ENCODE measurements around the gene PRXL2A. TPM values are rescaled to one million over a fixed set of nuclear protein-coding genes. Genes with fewer than 3 reads are reported as not detected.
"Not testable (repeated sequence)": the region's sequence is repeated elsewhere in the genome, so short reads cannot be mapped to it uniquely, and the experiment has no call there.

The PRXL2A gene
- total RNA-seq (52.9 TPM), polyA plus RNA-seq (59.1 TPM)

- Histone ChIP-seq H3K36me3 (ENCODE audit: insufficient read depth) (no peaks in the 10 kb centered on the region), H3K4me1 (ENCODE audit: insufficient read depth) (peaks cover 1% of the 10 kb centered on the region), H3K27ac (ENCODE audit: low read depth) (peak within 1 kb of the TSS; percentile 75), H3K4me3 (ENCODE audit: low read depth, low read length) (peak within 1 kb of the TSS; percentile 67)
- WGBS: 2% methylated on average over 96 of the region's 96 CpGs
- no peak for DNase-seq (ENCODE audit: extremely low spot score)
These were observed at the start of gene PRXL2A for GRCh38 chr10:80408242-80409101. TSS of gene PRXL2A (plus strand) at chr10:80408551. CDS start at chr10:80420468, 11,917 bp downstream.

- H3K4me1 ChIP-seq (ENCODE audit: insufficient read depth); H3K36me3 ChIP-seq (ENCODE audit: insufficient read depth); DNase-seq (ENCODE audit: extremely low spot score); H3K27ac ChIP-seq (ENCODE audit: low read depth); H3K4me3 ChIP-seq (ENCODE audit: low read depth, low read length): not testable (repeated sequence)
- 36% methylated on average over 2 of the region's 2 CpGs for WGBS
These were observed 49.4 kb upstream of the PRXL2A start for GRCh38 chr10:80358925-80359324.

- DNase-seq (ENCODE audit: extremely low spot score): no peak
- WGBS: 96% methylated on average over 22 of the region's 22 CpGs
- H3K27ac ChIP-seq (ENCODE audit: low read depth): no peak overlapping the region
These were observed 48.7 kb upstream of the PRXL2A start for GRCh38 chr10:80359644-80360043.

DNA sequence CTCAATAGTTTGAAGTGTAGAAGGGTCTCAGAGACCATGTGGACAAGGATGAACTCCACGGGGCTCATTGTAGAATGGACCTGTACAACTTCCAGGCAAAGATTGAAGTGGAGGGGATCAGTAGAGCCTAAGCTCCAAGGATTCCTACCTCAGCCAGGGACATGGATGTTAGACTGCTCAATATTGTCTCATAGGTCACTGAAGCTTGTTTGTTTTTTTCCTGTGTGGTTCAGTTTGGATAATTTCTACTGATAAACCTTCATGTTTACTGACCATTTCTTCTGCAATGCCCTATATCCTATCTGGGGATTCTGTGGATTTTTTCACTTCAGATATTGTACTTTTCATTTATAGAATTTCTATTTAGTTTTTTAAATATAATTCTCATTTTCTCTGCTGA, 42.8 kb upstream of the PRXL2A start:
- Histone ChIP-seq H3K4me1 (ENCODE audit: insufficient read depth) (no peaks in the 10 kb centered on the region), H3K27ac (ENCODE audit: low read depth) (no peak overlapping the region), H3K4me3 (ENCODE audit: low read depth, low read length) (no peak overlapping the region), H3K36me3 (ENCODE audit: insufficient read depth) (no peaks in the 10 kb centered on the region)
- 0% methylated on average over 1 of the region's 1 CpG for WGBS
- no peak for DNase-seq (ENCODE audit: extremely low spot score)

More at GRCh38 chr10:80359644-80360043, 48.7 kb upstream of the PRXL2A start:
- no peaks in the 10 kb centered on the region for H3K36me3 ChIP-seq (ENCODE audit: insufficient read depth)
- no peaks in the 10 kb centered on the region for H3K4me1 ChIP-seq (ENCODE audit: insufficient read depth)
- H3K4me3 ChIP-seq (ENCODE audit: low read depth, low read length): no peak overlapping the region

DNA sequence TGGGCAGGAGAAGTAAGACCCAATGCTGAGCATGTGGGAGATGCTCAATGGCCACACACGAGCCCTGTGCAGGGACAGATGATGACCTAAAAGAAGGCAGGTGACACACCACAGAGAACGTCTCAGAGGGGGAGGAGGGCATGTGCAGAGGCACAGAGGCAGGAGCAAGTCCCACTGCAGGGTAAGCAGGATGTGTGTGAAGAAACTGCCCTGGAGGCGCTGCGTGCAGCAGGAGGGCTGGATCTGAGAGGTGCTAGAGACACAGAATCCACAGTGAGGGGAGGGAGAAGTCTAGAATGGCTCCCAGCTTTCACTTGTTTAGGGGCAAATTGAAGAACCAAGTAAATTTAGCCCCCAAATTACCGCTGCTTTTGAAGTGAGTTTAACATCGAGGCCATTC, 36.9 kb upstream of the PRXL2A start:
- H3K4me1 ChIP-seq (ENCODE audit: insufficient read depth): no peaks in the 10 kb centered on the region
- no peak for DNase-seq (ENCODE audit: extremely low spot score)
- no peaks in the 10 kb centered on the region for H3K36me3 ChIP-seq (ENCODE audit: insufficient read depth)
- no peak overlapping the region for H3K4me3 ChIP-seq (ENCODE audit: low read depth, low read length)
- H3K27ac ChIP-seq (ENCODE audit: low read depth): no peak overlapping the region
- WGBS: 68% methylated on average over 6 of the region's 6 CpGs

DNA sequence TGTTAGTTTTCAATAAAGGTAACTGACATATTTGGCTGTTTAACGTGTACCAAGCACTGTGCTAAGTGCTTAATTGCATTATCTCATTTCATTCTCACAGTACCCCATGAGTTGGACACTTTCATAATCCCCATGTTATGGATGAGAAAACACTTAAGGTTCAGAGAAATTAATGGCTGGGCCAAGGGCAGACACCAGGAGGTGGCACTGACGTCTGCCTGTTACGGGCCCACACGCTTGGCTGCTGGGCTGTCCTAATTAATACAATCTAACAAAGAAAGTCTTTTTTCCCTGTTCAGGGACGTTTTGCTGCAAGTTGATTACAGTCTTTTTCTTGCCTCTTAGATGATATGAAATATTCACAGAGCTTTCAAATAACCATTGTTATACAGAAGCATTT, 35.7 kb upstream of the PRXL2A start:
- 82% methylated on average over 5 of the region's 5 CpGs for WGBS
- DNase-seq (ENCODE audit: extremely low spot score): no peak
- H3K4me3 ChIP-seq (ENCODE audit: low read depth, low read length): no peak overlapping the region
- H3K36me3 ChIP-seq (ENCODE audit: insufficient read depth): no peaks in the 10 kb centered on the region
- H3K4me1 ChIP-seq (ENCODE audit: insufficient read depth): no peaks in the 10 kb centered on the region
- no peak overlapping the region for H3K27ac ChIP-seq (ENCODE audit: low read depth)

GRCh38 chr10:80373502-80373901, 34.8 kb upstream of the PRXL2A start:
- Histone ChIP-seq H3K4me3 (ENCODE audit: low read depth, low read length) (no peak overlapping the region), H3K27ac (ENCODE audit: low read depth) (no peak overlapping the region), H3K36me3 (ENCODE audit: insufficient read depth) (no peaks in the 10 kb centered on the region), H3K4me1 (ENCODE audit: insufficient read depth) (no peaks in the 10 kb centered on the region)
- WGBS: 77% methylated on average over 2 of the region's 2 CpGs
- DNase-seq (ENCODE audit: extremely low spot score): no peak

DNA sequence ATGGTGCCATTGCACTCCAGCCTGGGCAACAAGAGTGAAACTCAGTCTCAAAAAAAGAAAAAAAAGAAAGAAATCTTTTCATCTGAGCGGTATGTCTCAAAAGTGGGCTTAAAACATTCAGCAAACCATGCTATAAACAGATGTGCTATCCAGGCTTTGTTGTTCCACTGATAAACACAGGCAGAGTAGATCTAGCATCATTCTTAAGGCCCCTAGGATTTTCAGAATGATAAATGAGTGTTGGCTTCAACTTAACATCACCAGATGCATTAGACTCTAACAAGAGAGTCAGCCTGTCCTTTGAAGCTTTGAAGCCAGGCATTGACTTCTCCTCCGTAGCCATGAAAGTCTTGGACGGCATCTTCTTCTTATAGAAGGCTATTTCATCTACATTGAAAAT, 28.6 kb upstream of the PRXL2A start:
- DNase-seq (ENCODE audit: extremely low spot score): no peak
- Histone ChIP-seq H3K4me1 (ENCODE audit: insufficient read depth) (no peaks in the 10 kb centered on the region), H3K36me3 (ENCODE audit: insufficient read depth) (no peaks in the 10 kb centered on the region), H3K4me3 (ENCODE audit: low read depth, low read length) (no peak overlapping the region), H3K27ac (ENCODE audit: low read depth) (no peak overlapping the region)
- 28% methylated on average over 3 of the region's 3 CpGs for WGBS

GRCh38 chr10:80380185-80380584, 28.2 kb upstream of the PRXL2A start:
- DNase-seq (ENCODE audit: extremely low spot score): no peak
- no peak overlapping the region for H3K4me3 ChIP-seq (ENCODE audit: low read depth, low read length)
- no peaks in the 10 kb centered on the region for H3K4me1 ChIP-seq (ENCODE audit: insufficient read depth)
- H3K36me3 ChIP-seq (ENCODE audit: insufficient read depth): no peaks in the 10 kb centered on the region
- H3K27ac ChIP-seq (ENCODE audit: low read depth): no peak overlapping the region
- WGBS: 46% methylated on average over 4 of the region's 4 CpGs

DNA sequence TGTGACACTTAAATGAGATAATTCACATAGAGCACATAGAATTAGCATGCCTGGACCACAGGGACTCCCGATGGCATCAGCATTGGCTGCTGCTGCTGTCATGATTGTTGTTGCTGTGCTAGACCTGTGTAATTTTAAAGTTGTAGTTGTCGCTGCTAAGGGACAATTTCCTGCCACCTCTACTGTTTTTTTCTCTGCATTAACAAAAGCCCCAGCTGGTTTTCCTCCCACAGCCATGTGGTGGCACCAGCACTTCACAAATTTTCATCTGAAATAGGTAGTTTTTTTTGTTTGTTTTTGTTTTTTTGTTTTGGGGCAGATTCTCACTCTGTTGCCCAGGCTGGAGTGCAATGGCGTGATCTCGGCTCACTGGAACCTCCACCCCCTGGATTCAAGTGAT, 25.4 kb upstream of the PRXL2A start:
- no peaks in the 10 kb centered on the region for H3K36me3 ChIP-seq (ENCODE audit: insufficient read depth)
- no peak for DNase-seq (ENCODE audit: extremely low spot score)
- no peaks in the 10 kb centered on the region for H3K4me1 ChIP-seq (ENCODE audit: insufficient read depth)
- H3K27ac ChIP-seq (ENCODE audit: low read depth): no peak overlapping the region
- no peak overlapping the region for H3K4me3 ChIP-seq (ENCODE audit: low read depth, low read length)
- 25% methylated on average over 4 of the region's 4 CpGs for WGBS

DNA sequence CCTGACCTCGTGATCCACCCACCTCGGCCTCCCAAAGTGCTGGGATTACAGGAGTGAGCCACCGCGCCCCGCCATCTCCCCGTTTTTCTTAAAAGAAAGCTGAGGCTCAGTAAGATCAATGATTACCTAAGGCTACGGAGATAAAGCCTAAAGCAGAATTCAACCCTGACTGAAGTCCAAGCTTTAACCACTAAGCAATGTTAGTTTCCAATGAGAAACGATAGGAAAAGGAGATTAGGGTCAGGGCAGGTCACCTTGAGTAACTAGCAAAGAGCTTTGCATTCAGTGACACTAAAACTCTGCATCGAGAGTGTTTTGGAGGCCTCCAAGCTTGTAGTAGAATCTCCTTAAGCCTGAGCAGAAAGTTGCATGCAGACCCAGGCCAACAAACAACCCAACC, 17.6 kb upstream of the PRXL2A start:
- no peaks in the 10 kb centered on the region for H3K4me1 ChIP-seq (ENCODE audit: insufficient read depth)
- no peak overlapping the region for H3K4me3 ChIP-seq (ENCODE audit: low read depth, low read length)
- DNase-seq (ENCODE audit: extremely low spot score): no peak
- no peaks in the 10 kb centered on the region for H3K36me3 ChIP-seq (ENCODE audit: insufficient read depth)
- WGBS: 83% methylated on average over 9 of the region's 9 CpGs
- no peak overlapping the region for H3K27ac ChIP-seq (ENCODE audit: low read depth)

GRCh38 chr10:80392250-80392649, 16.1 kb upstream of the PRXL2A start:
- H3K4me1 ChIP-seq (ENCODE audit: insufficient read depth): no peaks in the 10 kb centered on the region
- no peaks in the 10 kb centered on the region for H3K36me3 ChIP-seq (ENCODE audit: insufficient read depth)
- WGBS: 87% methylated on average over 6 of the region's 6 CpGs
- H3K4me3 ChIP-seq (ENCODE audit: low read depth, low read length): no peak overlapping the region
- DNase-seq (ENCODE audit: extremely low spot score): no peak
- no peak overlapping the region for H3K27ac ChIP-seq (ENCODE audit: low read depth)

DNA sequence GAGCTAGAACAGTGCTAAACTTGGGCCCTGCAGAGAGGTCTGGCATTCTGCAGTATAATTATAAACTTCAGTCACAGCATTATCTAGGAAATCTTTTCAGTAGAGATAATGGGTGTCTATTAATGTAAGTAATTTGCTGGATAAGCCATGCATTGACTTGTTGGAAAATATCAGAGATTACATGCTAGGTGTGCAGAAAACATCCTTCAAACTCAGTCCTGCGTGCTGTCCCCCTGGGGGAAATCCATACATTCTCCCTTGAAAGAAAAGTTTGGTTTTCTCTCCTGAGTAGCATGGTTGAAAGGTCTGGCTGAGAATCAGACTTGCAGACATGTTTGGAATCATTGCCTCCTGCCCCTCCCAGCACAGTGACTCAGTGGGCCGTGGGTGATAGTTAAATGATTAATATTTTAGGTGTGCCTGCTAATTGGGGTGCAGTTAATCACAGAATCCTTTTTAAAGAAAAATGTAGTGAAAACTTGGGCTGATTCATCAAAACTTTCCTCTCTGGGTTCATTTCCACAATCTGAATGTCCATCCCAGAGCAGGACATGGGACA, 13.9 kb upstream of the PRXL2A start:
- Histone ChIP-seq H3K27ac (ENCODE audit: low read depth) (no peak overlapping the region), H3K4me1 (ENCODE audit: insufficient read depth) (no peaks in the 10 kb centered on the region), H3K36me3 (ENCODE audit: insufficient read depth) (no peaks in the 10 kb centered on the region), H3K4me3 (ENCODE audit: low read depth, low read length) (no peak overlapping the region)
- no peak for DNase-seq (ENCODE audit: extremely low spot score)
- 67% methylated on average over 2 of the region's 2 CpGs for WGBS

- no peak for DNase-seq (ENCODE audit: extremely low spot score)
- H3K27ac ChIP-seq (ENCODE audit: low read depth): no peak overlapping the region
- H3K4me3 ChIP-seq (ENCODE audit: low read depth, low read length): no peak overlapping the region
- H3K36me3 ChIP-seq (ENCODE audit: insufficient read depth): no peaks in the 10 kb centered on the region
- WGBS: 87% methylated on average over 2 of the region's 2 CpGs
- no peaks in the 10 kb centered on the region for H3K4me1 ChIP-seq (ENCODE audit: insufficient read depth)
These were observed 11.3 kb upstream of the PRXL2A start for GRCh38 chr10:80397014-80397413.

Measured in urinary bladder (tissue), 4 donors.